ENCODE data around the gene DIP2A. TPM values are rescaled to one million over a fixed set of nuclear protein-coding genes. Genes with fewer than 3 reads are reported as not detected.

Gene DIP2A
- total RNA-seq, 2 experiments from 2014 or later, result 61.2 to 66.1 TPM

DNA sequence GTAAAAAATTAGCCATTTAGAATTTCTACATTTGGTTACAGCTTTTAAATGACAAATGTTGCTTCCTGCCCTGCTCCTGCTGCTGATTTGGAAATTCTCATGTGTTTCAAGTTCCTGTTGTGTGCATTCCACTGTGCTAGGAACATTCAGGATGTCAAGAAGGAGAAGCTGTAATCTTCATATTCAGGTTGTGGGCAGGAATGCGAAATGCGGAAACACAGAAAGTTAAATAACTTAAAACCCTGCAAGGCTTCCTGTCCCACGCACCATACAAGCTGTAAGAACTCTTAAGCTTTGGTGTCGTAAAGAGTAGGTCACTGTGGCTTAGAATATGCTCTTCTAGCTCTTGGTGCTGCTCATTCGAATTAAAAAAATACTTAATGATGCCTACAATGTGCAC is 93.6 kb downstream of the DIP2A start:
- Mint-ChIP-seq H3K9me3 (peaks cover 2% of the 10 kb centered on the region), H3K27ac (peak overlapping the region; percentile 98), H3K36me3 (ENCODE audit: low read depth) (peaks cover 68% of the 10 kb centered on the region), H3K27me3 (no peaks in the 10 kb centered on the region), H3K4me3 (peak overlapping the region; percentile 74), H3K4me1 (ENCODE audit: low read depth) (peaks cover 82% of the 10 kb centered on the region)
- Histone ChIP-seq H3K4me1 (ENCODE audit: insufficient read depth, low read length) (peaks cover 66% of the 10 kb centered on the region), H3K27me3 (ENCODE audit: control insufficient read depth in 1 of 2, insufficient read depth in 2 of 2, low read length in 2 of 2) (no peaks in the 10 kb centered on the region), H3K36me3 (ENCODE audit: insufficient read depth, low read length) (peaks cover 38% of the 10 kb centered on the region), H3K4me3 (ENCODE audit: low read length) (peak overlapping the region; percentile 15), H3K27ac (ENCODE audit: low read depth in 1 of 2, low read length in 2 of 2) (peak overlapping the region; percentile 76 to 87), H3K9me3 (ENCODE audit: control insufficient read depth in 1 of 2, insufficient read depth in 1 of 2, low read length in 2 of 2) (no peaks in the 10 kb centered on the region)
- TF ChIP-seq, protein P1, sequence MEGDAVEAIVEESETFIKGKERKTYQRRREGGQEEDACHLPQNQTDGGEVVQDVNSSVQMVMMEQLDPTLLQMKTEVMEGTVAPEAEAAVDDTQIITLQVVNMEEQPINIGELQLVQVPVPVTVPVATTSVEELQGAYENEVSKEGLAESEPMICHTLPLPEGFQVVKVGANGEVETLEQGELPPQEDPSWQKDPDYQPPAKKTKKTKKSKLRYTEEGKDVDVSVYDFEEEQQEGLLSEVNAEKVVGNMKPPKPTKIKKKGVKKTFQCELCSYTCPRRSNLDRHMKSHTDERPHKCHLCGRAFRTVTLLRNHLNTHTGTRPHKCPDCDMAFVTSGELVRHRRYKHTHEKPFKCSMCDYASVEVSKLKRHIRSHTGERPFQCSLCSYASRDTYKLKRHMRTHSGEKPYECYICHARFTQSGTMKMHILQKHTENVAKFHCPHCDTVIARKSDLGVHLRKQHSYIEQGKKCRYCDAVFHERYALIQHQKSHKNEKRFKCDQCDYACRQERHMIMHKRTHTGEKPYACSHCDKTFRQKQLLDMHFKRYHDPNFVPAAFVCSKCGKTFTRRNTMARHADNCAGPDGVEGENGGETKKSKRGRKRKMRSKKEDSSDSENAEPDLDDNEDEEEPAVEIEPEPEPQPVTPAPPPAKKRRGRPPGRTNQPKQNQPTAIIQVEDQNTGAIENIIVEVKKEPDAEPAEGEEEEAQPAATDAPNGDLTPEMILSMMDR (IDR thresholded peaks at IDR 0.05), result no peak
- intact Hi-C loops (cut with DNase I, micrococcal nuclease), result loop anchor here (1.0 to 5.0 kb wide), 3 partner anchors 11 to 95 kb away; partner anchors contain the start of gene DIP2A (in 1 of the 2)
- DNase-seq (peak in 6 of 14 experiments; percentile 24 to 70 (median 58)), ATAC-seq (ENCODE audit: poor library complexity) (peak; percentile 61)
- POLR2A ChIA-PET, result interaction anchor here (0.6 to 5.4 kb wide), 21 partner anchors 9 to 381 kb away, joined by 3 to 130 read pairs (median 5); partner anchors contain the start of genes DIP2A, PRMT2 and S100B
- CTCF ChIA-PET, result interaction anchor here (0.9 to 2.7 kb wide), 4 partner anchors 9 to 87 kb away, joined by 3 to 12 read pairs (median 4); partner anchors contain the start of gene PRMT2

DNA sequence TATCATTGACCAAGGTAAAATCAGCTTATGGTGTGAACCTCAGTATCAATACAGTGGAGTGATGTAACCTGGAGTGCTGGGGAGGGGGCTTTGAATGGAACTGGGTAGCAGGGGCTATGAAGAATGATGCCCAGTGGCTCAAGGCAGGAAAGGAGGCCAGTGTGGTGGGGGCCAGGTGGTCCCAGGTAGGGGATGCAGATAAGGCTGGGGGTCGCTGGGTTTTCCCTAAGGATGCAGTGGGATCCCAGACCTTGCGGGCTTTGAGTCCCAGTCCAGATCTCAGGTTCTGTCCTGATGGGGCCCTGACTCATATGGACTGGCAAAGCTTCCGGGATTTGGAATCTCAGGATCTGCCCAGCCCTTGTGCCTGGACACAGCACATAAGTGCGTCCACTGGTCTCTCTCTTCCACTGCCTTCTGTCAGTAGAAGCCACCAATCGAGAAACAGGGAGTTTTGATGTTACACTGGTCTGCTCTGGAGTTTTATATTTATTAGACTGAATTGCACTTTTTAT is 94.2 kb downstream of the DIP2A start:
- H3K36me3 ChIP-seq (ENCODE audit: insufficient read depth, low read length), result peaks cover 41% of the 10 kb centered on the region
- Mint-ChIP-seq H3K4me3 (peak overlapping the region; percentile 74), H3K27me3 (no peaks in the 10 kb centered on the region), H3K27ac (peak overlapping the region; percentile 98), H3K4me1 (ENCODE audit: low read depth) (peaks cover 81% of the 10 kb centered on the region), H3K9me3 (peaks cover 2% of the 10 kb centered on the region), H3K36me3 (ENCODE audit: low read depth) (peaks cover 68% of the 10 kb centered on the region)
- intact Hi-C loops (cut with DNase I, micrococcal nuclease), result loop anchor here (1.0 to 5.0 kb wide), 3 partner anchors 12 to 96 kb away; partner anchors contain the start of gene DIP2A (in 1 of the 2)
- no peak overlapping the region for H3K4me3 ChIP-seq (ENCODE audit: low read length)
- H3K27me3 ChIP-seq (ENCODE audit: control insufficient read depth in 1 of 2, insufficient read depth in 2 of 2, low read length in 2 of 2), result no peaks in the 10 kb centered on the region
- ATAC-seq (ENCODE audit: poor library complexity) (no peak), DNase-seq (peak in 1 of 14 experiments; percentile 14)
- TF ChIP-seq, protein P1 (IDR thresholded peaks at IDR 0.05), result no peak
- ChIA-PET CTCF (interaction anchor here (0.9 to 2.7 kb wide), 4 partner anchors 8 to 87 kb away, joined by 3 to 12 read pairs (median 4); partner anchors contain the start of gene PRMT2), POLR2A (interaction anchor here (0.7 to 5.4 kb wide), 15 partner anchors 8 to 159 kb away, joined by 3 to 130 read pairs (median 7); partner anchors contain the start of genes DIP2A, PRMT2 and S100B)
- H3K4me1 ChIP-seq (ENCODE audit: insufficient read depth, low read length), result peaks cover 73% of the 10 kb centered on the region
- no peaks in the 10 kb centered on the region for H3K9me3 ChIP-seq (ENCODE audit: control insufficient read depth in 1 of 2, insufficient read depth in 1 of 2, low read length in 2 of 2)
- H3K27ac ChIP-seq (ENCODE audit: low read depth in 1 of 2, low read length in 2 of 2), result peak overlapping the region; percentile 76 to 87

DNA sequence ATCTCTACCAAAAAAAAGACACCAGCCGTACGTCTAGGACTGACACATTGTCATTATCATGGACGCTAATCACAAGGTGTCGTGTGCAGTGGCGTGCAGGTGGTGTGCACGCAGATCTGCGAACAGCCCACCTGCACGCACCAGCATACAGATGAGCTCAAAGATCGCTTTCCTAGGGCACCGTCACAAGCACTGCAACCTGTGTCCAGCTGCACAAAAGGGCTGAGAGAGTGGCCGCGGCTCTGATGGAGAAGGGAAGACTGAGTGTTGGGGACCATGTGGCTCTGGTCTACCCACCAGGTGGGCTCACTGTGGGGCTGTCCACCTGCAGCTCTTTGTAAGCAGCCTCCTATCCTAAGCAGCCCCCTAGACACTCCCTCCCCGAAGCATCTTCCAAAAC is 95.3 kb downstream of the DIP2A start:
- CTCF ChIA-PET, result no interaction called here
- H3K36me3 Mint-ChIP-seq (ENCODE audit: low read depth), result peaks cover 65% of the 10 kb centered on the region
- Histone ChIP-seq H3K36me3 (ENCODE audit: insufficient read depth, low read length) (peaks cover 36% of the 10 kb centered on the region), H3K27me3 (ENCODE audit: control insufficient read depth in 1 of 2, insufficient read depth in 2 of 2, low read length in 2 of 2) (no peaks in the 10 kb centered on the region), H3K9me3 (ENCODE audit: control insufficient read depth in 1 of 2, insufficient read depth in 1 of 2, low read length in 2 of 2) (no peaks in the 10 kb centered on the region), H3K4me1 (ENCODE audit: insufficient read depth, low read length) (peaks cover 80% of the 10 kb centered on the region), H3K27ac (ENCODE audit: low read depth in 1 of 2, low read length in 2 of 2) (peak overlapping the region in 1 of 2 donors; percentile 37), H3K4me3 (ENCODE audit: low read length) (no peak overlapping the region)
- POLR2A ChIA-PET, result interaction anchor here (5.4 kb wide), 1 partner anchor 81 kb away, joined by 130 read pairs; the partner anchor contains the start of gene PRMT2
- H3K4me3 Mint-ChIP-seq, result no peak overlapping the region
- H3K4me1 Mint-ChIP-seq (ENCODE audit: low read depth), result peaks cover 77% of the 10 kb centered on the region
- ATAC-seq (ENCODE audit: poor library complexity) (no peak), DNase-seq (peak in 1 of 14 experiments; percentile 6)
- intact Hi-C loops (cut with DNase I, micrococcal nuclease), result loop anchor here (5.0 kb wide), 2 partner anchors 52 to 97 kb away; partner anchors contain the start of gene DIP2A (in 1 of the 2)
- H3K27me3 Mint-ChIP-seq, result no peaks in the 10 kb centered on the region
- TF ChIP-seq, protein P1 (IDR thresholded peaks at IDR 0.05), result no peak
- no peaks in the 10 kb centered on the region for H3K9me3 Mint-ChIP-seq
- peak overlapping the region; percentile 98 for H3K27ac Mint-ChIP-seq
